Body of pancreas (tissue), 4 donors: ENCODE measurements around the gene DLEU7. TPM values are rescaled to one million over a fixed set of nuclear protein-coding genes. Genes with fewer than 3 reads are reported as not detected.

Source experiments
- ATAC-seq: fragments of 150-250 bp; one replicate; pipeline ENCODE4 v1.9.1; 2016
- DNase-seq, 4 donors: peaks; one replicate each; pipeline ENCODE4 v3.0.0-alpha.2; 2019
- H3K27ac ChIP-seq, 4 donors: fragments of 200-600 bp; sonication (generic); 1 replicate in 3 of 4; 2 replicates in 1 of 4; pipeline versions ENCODE4 v1.5.1 to v1.6.1; 2016 to 2019; ENCODE audit warnings: mild to moderate bottlenecking in 1 of 4, mixed read lengths in 1 of 4, moderate library complexity in 1 of 4
- H3K27me3 ChIP-seq, 2 donors: fragments of 200-600 bp; sonication (generic); one replicate each; pipeline ENCODE4 v1.6.0; 2016; ENCODE audit warnings: mild to moderate bottlenecking in 1 of 2
- H3K36me3 ChIP-seq, 2 donors: fragments of 200-600 bp; sonication (generic); replicated peaks in 1 of 2; 2 replicates each; pipeline ENCODE4 v1.5.1; 2016; ENCODE audit warnings: low read depth in 2 of 2; ENCODE audit not compliant: insufficient read depth in 1 of 2
- H3K4me1 ChIP-seq: fragments of 200-600 bp; sonication (generic); one replicate; pipeline ENCODE4 v1.6.0; 2016
- H3K4me3 ChIP-seq, 2 donors: fragments of 200-600 bp; sonication (generic); 1 replicate in 1 of 2; 2 replicates in 1 of 2; pipeline ENCODE4 v1.5.1; 2016 to 2019
- H3K9me3 ChIP-seq, 3 donors: fragments of 200-600 bp; sonication (generic); 1 replicate in 2 of 3; 2 replicates in 1 of 3; pipeline ENCODE4 v1.5.1; 2016
- POLR2A ChIP-seq, 3 donors: fragments of 450-650 bp; IDR thresholded peaks; one replicate each; pipeline ENCODE4 v1.6.1; 2016; ENCODE audit warnings: antibody characterized with exemption in 3 of 3, mild to moderate bottlenecking in 2 of 3
- WGBS, 2 donors: methylation state at CpG; one replicate each; pipeline ENCODE4 v1.1.5; 2017; 5-methylcytosine and 5-hydroxymethylcytosine counted together
- intact Hi-C: fragments of 100-400 bp; cut with DNase I; formaldehyde crosslinking; loops from one replicate; pipeline ENCODE4 v1.15.1; 2023
- total RNA-seq, 2 donors: library from RNA; depleted of rRNA; stranded (reverse); fragments of >200 nt; gene quantifications; one replicate each; pipeline ENCODE4 v1.1.0, GENCODE V29; 2016
- TF ChIP-seq, protein P1 (sequence below), 7 experiments: fragments of 450-650 bp in 4 of 7; fragments of 200-600 bp in 3 of 7; sonication (generic) in 3 of 7; IDR thresholded peaks; one replicate each; pipeline ENCODE4 v1.5.1; 2016 to 2019; ENCODE audit warnings: antibody characterized with exemption in 7 of 7

Gene DLEU7
- total RNA-seq, 2 donors from 2014 or later, result not detected

DNA sequence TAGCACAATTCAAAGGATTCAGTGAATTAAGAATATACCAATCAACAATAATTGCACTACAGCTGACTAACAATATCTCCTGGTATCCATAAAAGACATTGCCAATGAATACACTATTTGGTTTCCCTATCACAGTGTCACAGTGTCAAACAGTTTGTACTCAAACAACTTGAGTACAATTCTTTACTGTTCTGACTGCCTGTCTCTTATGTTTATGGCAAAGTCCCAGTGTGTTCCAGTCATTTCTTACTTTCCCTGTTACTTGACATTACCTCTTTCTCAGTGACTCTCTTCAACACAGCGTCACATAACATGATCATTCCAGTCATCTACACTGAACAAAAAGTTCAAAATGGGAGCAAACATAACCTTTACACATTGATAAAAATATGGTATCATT lies 44.9 kb upstream of the DLEU7 start:
- no peaks in the 10 kb centered on the region for H3K9me3 ChIP-seq
- no peaks in the 10 kb centered on the region for H3K4me1 ChIP-seq
- TF ChIP-seq, protein P1, sequence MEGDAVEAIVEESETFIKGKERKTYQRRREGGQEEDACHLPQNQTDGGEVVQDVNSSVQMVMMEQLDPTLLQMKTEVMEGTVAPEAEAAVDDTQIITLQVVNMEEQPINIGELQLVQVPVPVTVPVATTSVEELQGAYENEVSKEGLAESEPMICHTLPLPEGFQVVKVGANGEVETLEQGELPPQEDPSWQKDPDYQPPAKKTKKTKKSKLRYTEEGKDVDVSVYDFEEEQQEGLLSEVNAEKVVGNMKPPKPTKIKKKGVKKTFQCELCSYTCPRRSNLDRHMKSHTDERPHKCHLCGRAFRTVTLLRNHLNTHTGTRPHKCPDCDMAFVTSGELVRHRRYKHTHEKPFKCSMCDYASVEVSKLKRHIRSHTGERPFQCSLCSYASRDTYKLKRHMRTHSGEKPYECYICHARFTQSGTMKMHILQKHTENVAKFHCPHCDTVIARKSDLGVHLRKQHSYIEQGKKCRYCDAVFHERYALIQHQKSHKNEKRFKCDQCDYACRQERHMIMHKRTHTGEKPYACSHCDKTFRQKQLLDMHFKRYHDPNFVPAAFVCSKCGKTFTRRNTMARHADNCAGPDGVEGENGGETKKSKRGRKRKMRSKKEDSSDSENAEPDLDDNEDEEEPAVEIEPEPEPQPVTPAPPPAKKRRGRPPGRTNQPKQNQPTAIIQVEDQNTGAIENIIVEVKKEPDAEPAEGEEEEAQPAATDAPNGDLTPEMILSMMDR (IDR thresholded peaks at IDR 0.05), result no peak
- no peak for TF ChIP-seq POLR2A (IDR thresholded peaks at IDR 0.05)
- H3K27ac ChIP-seq, result no peak overlapping the region
- no peaks in the 10 kb centered on the region for H3K36me3 ChIP-seq
- intact Hi-C loops, result no loop called here
- no peak overlapping the region for H3K4me3 ChIP-seq
- WGBS, 2 donors, result 50 to 91% methylated on average over 1 of the region's 1 CpG
- H3K27me3 ChIP-seq, result no peaks in the 10 kb centered on the region
- DNase-seq, result no peak
- ATAC-seq, result no peak

DNA sequence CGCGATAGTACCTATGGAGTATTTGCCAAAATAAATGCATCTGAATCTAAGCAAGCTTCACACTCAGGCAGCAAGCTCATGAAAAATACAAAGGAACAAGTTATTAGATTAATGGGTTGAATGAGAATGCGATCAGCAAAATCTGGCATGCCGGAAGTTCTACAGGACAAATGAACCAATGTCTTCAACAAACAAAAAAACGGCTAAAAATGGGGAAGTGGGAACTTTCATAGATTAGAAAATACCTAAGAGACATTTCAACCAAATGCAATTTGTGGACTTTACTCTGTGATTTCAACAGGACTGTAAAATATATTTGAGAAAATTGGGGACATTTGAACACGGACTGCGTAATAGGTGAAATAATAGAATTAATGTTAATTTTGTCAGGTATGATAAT lies 43.7 kb upstream of the DLEU7 start:
- WGBS, 2 donors, result 74 to 82% methylated on average over 7 of the region's 7 CpGs
- no peaks in the 10 kb centered on the region for H3K36me3 ChIP-seq
- no peaks in the 10 kb centered on the region for H3K27me3 ChIP-seq
- no peaks in the 10 kb centered on the region for H3K4me1 ChIP-seq
- H3K27ac ChIP-seq, result no peak overlapping the region
- intact Hi-C loops, result no loop called here
- no peak for TF ChIP-seq POLR2A (IDR thresholded peaks at IDR 0.05)
- TF ChIP-seq, protein P1 (IDR thresholded peaks at IDR 0.05), result no peak
- no peak overlapping the region for H3K4me3 ChIP-seq
- ATAC-seq (no peak), DNase-seq (no peak)
- H3K9me3 ChIP-seq, result no peaks in the 10 kb centered on the region

DNA sequence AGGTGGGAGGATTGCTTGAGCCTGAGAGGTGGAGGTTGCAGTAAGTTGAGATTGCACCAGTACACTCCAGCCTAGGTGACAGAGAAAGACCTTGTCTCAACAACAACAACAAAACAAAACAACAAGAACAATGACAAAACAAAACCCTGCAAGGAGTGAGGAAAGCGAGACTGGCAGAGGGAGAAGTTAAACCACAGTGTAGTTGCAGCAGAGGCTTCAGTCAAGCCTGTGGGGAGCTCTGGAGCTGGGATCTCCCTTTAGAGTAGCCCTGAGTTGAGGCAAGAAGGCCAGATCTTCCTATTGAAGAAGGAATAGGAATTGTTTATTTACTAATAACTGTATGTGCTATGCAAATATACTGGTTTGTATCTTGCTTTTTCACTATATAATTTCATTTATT lies 40.8 kb upstream of the DLEU7 start:
- ATAC-seq (no peak), DNase-seq (no peak)
- no peak overlapping the region for H3K4me3 ChIP-seq
- H3K36me3 ChIP-seq, result no peaks in the 10 kb centered on the region
- H3K27me3 ChIP-seq, result no peaks in the 10 kb centered on the region
- no peak overlapping the region for H3K27ac ChIP-seq
- no peaks in the 10 kb centered on the region for H3K9me3 ChIP-seq
- 90 to 94% methylated on average over 1 of the region's 1 CpG for WGBS, 2 donors
- H3K4me1 ChIP-seq, result no peaks in the 10 kb centered on the region
- TF ChIP-seq, protein P1 (IDR thresholded peaks at IDR 0.05), result no peak
- TF ChIP-seq POLR2A (IDR thresholded peaks at IDR 0.05), result no peak
- intact Hi-C loops, result no loop called here

DNA sequence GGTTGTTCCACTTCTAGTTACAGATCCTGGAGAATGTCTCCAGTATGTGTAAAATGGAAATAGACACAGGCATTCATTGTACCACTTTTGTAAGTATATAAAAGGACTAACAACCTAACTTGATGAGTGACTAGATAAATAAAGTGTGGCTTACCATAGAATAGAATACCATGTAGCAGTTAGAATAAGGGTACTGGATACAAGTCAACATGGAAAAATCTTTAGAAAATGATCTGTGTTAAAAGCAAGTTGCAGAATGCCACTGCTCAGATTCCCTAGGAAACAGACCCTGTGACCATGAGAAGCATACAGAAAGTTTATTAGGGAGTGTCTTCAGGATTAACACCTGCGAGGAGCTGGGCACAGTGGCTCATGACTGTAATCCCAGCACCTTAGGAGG lies 40.2 kb upstream of the DLEU7 start:
- 69 to 92% methylated on average over 1 of the region's 1 CpG for WGBS, 2 donors
- Histone ChIP-seq H3K4me1 (no peaks in the 10 kb centered on the region), H3K36me3 (no peaks in the 10 kb centered on the region), H3K27ac (no peak overlapping the region), H3K9me3 (no peaks in the 10 kb centered on the region), H3K27me3 (no peaks in the 10 kb centered on the region), H3K4me3 (no peak overlapping the region)
- intact Hi-C loops, result no loop called here
- TF ChIP-seq, protein P1 (IDR thresholded peaks at IDR 0.05), result no peak
- no peak for TF ChIP-seq POLR2A (IDR thresholded peaks at IDR 0.05)
- no peak for ATAC-seq
- DNase-seq, result no peak

DNA sequence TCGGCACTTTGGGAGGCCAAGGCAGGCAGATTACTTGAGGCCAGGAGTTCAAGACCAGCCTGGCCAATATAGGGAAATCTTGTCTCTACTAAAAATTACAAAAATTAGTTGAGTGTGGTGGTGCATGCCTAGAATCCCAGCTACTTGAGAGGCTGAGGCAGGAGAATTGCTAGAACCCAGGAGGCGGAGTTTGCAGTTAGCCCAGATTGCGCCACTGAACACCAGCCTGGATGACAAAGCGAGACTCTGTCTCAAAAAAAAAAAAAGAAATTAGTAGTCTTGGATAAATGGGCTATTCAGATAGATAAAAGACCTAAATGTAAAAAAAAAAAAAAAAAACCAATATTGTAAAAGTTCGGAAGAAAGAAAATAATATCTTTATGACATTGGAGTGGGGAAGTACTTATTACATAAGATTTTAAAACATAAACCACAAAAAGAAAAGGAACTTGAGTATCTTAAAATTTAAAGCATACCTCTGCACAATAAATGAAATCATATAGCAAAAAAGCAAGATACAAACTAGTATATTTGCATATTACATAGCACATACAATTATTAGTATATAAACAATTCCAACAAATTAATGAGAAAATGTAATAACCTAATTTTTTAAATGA lies 39.4 kb upstream of the DLEU7 start:
- Histone ChIP-seq H3K27ac (no peak overlapping the region), H3K9me3 (no peaks in the 10 kb centered on the region), H3K4me3 (no peak overlapping the region), H3K36me3 (no peaks in the 10 kb centered on the region), H3K27me3 (no peaks in the 10 kb centered on the region), H3K4me1 (no peaks in the 10 kb centered on the region)
- 84 to 93% methylated on average over 5 of the region's 5 CpGs for WGBS, 2 donors
- ATAC-seq (no peak), DNase-seq (no peak)
- TF ChIP-seq POLR2A (IDR thresholded peaks at IDR 0.05), result no peak
- TF ChIP-seq, protein P1 (IDR thresholded peaks at IDR 0.05), result no peak
- intact Hi-C loops, result no loop called here
